Uterus (tissue), 4 donors: ENCODE measurements around the gene SCCPDH. TPM values are rescaled to one million over a fixed set of nuclear protein-coding genes. Genes with fewer than 3 reads are reported as not detected.

Source experiments
- DNase-seq, 2 donors: peaks; one replicate each; pipeline ENCODE4 v3.0.0-alpha.2; 2019 to 2020
- H3K27ac ChIP-seq, 2 donors: fragments of 200-600 bp; sonication (generic); 1 replicate in 1 of 2; 2 replicates in 1 of 2; pipeline ENCODE4 v1.5.1; 2016 to 2018
- H3K27me3 ChIP-seq, 2 donors: fragments of 200-600 bp; sonication (generic); one replicate each; pipeline ENCODE4 v1.5.1; 2018 to 2019; ENCODE audit warnings: control low read depth in 1 of 2
- H3K36me3 ChIP-seq, 2 donors: fragments of 200-600 bp; sonication (generic); one replicate each; pipeline ENCODE4 v1.5.1; 2019; ENCODE audit warnings: control low read depth in 1 of 2
- H3K4me1 ChIP-seq, 2 donors: fragments of 200-600 bp; sonication (generic); one replicate each; pipeline ENCODE4 v1.5.1; 2018 to 2019; ENCODE audit warnings: control low read depth in 1 of 2
- H3K4me3 ChIP-seq, 2 donors: fragments of 200-600 bp; sonication (generic); 1 replicate in 1 of 2; 2 replicates in 1 of 2; pipeline ENCODE4 v1.5.1; 2018 to 2019; ENCODE audit warnings: mild to moderate bottlenecking in 1 of 2
- H3K9me3 ChIP-seq, 2 donors: fragments of 200-600 bp; sonication (generic); one replicate each; pipeline ENCODE4 v1.5.1; 2019; ENCODE audit warnings: control low read depth in 1 of 2
- POLR2A ChIP-seq, 2 donors: fragments of 450-650 bp; IDR thresholded peaks; one replicate each; pipeline ENCODE4 v1.6.1; 2016; ENCODE audit warnings: antibody characterized with exemption in 2 of 2, mild to moderate bottlenecking in 1 of 2, moderate library complexity in 1 of 2
- intact Hi-C: fragments of 100-400 bp; cut with DNase I; formaldehyde crosslinking; loops from one replicate; pipeline ENCODE4 v1.15.1; 2023; ENCODE audit warnings: low total_unique reads
- total RNA-seq, 4 donors: library from RNA; depleted of rRNA in 3 of 4; stranded (reverse); fragments of >200 nt in 3 of 4; gene quantifications; one replicate each; pipeline versions ENCODE4 v1.1.0 to v1.2.4, GENCODE V29; 2014 to 2023
- TF ChIP-seq, protein P1 (sequence below), 4 experiments: fragments of 200-600 bp in 2 of 4; fragments of 450-650 bp in 2 of 4; sonication (generic) in 2 of 4; IDR thresholded peaks; one replicate each; pipeline ENCODE4 v1.5.1; 2016 to 2019; ENCODE audit warnings: antibody characterized with exemption in 4 of 4, mild to moderate bottlenecking in 2 of 4, moderate library complexity in 1 of 4
- donor health status: DM: yes; HTN: yes; CAD: no.

The SCCPDH gene
- total RNA-seq, 4 donors from 2014 or later, result 12.9 to 53.4 (median 22.1) TPM

DNA sequence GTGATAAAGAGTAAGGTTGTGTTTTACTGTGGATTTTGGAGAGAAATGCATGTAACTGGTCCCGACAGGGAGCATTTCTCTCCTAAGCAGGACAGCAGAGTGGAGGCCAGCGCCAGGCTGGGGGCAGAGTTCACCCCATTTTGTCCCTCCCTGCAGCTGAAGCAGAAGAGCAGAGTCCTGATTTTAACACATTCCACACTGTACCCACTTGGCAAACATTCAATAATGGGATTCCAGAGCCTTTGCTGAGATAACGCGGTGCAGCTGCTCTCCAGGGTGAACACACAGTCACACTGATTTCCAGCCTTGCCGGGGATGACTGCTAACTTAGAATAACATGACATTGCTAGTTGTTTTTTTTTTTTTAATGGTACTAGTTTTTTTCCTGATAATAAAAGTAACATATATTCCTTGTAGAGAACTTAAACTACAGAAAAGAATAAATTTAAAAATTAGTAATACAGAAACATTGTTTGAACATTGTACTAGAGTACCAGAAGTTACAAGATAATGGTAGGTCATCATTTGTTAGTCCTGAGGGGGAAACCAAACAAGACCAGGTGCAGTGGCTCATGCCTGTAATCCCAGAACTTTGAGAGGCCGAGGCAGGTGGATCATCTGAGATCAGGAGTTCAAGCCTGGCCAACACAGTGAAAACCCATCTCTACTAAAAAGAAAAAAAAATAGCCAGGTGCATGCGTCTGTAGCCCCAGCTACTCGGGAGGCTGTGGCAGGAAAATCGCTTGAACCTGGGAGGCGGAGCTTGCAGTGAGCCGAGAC lies 77.2 kb downstream of the SCCPDH start:
- Histone ChIP-seq H3K4me1 (no peaks in the 10 kb centered on the region), H3K27me3 (no peaks in the 10 kb centered on the region), H3K36me3 (no peaks in the 10 kb centered on the region), H3K4me3 (no peak overlapping the region), H3K27ac (no peak overlapping the region), H3K9me3 (no peaks in the 10 kb centered on the region)
- TF ChIP-seq, protein P1, sequence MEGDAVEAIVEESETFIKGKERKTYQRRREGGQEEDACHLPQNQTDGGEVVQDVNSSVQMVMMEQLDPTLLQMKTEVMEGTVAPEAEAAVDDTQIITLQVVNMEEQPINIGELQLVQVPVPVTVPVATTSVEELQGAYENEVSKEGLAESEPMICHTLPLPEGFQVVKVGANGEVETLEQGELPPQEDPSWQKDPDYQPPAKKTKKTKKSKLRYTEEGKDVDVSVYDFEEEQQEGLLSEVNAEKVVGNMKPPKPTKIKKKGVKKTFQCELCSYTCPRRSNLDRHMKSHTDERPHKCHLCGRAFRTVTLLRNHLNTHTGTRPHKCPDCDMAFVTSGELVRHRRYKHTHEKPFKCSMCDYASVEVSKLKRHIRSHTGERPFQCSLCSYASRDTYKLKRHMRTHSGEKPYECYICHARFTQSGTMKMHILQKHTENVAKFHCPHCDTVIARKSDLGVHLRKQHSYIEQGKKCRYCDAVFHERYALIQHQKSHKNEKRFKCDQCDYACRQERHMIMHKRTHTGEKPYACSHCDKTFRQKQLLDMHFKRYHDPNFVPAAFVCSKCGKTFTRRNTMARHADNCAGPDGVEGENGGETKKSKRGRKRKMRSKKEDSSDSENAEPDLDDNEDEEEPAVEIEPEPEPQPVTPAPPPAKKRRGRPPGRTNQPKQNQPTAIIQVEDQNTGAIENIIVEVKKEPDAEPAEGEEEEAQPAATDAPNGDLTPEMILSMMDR (IDR thresholded peaks at IDR 0.05), result no peak
- TF ChIP-seq POLR2A (IDR thresholded peaks at IDR 0.05), result no peak
- intact Hi-C loops, result no loop called here
- DNase-seq, result no peak

DNA sequence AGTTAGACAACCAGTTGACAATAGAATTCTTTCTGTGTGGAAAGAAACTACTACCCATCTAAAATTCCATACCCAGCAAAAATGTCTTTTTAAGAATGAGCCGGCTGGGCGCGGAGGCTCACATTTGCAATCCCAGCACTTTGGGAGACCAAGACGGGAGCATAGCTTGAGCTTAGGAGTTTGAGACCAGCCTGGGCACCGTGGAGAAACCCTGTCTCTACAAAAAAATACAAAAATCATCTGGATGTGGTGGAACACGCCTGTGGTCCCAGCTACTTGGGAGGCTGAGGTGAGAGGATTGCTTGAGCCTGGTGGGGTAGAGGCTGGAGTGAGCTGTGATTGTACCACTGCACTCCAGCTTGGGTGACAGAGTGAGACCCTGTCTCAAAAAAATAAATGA lies 79.2 kb downstream of the SCCPDH start:
- TF ChIP-seq, protein P1 (IDR thresholded peaks at IDR 0.05), result no peak
- TF ChIP-seq POLR2A (IDR thresholded peaks at IDR 0.05), result no peak
- H3K36me3 ChIP-seq, result no peaks in the 10 kb centered on the region
- no peak overlapping the region for H3K27ac ChIP-seq
- no peaks in the 10 kb centered on the region for H3K4me1 ChIP-seq
- DNase-seq, result no peak
- H3K4me3 ChIP-seq, result no peak overlapping the region
- intact Hi-C loops, result no loop called here
- no peaks in the 10 kb centered on the region for H3K9me3 ChIP-seq
- H3K27me3 ChIP-seq, result no peaks in the 10 kb centered on the region

DNA sequence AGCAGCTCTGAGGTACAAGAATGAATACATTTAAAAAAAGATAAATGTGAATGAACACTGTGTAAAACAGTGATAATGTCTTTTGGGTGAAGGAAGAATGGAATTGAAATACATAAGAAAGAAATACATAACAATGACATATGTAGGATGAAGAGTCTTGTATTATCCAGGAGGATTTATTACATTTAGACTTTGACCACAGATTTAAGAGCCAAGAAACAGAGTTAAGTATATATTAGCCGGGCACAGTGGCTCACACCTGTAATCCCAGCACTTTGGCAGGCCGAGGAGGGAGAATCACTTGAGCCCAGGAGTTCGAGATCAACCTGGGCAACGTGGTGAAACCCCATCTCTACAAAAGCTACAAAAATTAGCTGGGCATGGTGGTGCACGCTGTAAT lies 79.7 kb downstream of the SCCPDH start:
- Histone ChIP-seq H3K9me3 (no peaks in the 10 kb centered on the region), H3K4me1 (no peaks in the 10 kb centered on the region), H3K27me3 (no peaks in the 10 kb centered on the region), H3K4me3 (no peak overlapping the region), H3K36me3 (no peaks in the 10 kb centered on the region), H3K27ac (no peak overlapping the region)
- no peak for DNase-seq
- TF ChIP-seq POLR2A (IDR thresholded peaks at IDR 0.05), result no peak
- TF ChIP-seq, protein P1 (IDR thresholded peaks at IDR 0.05), result no peak
- intact Hi-C loops, result no loop called here

DNA sequence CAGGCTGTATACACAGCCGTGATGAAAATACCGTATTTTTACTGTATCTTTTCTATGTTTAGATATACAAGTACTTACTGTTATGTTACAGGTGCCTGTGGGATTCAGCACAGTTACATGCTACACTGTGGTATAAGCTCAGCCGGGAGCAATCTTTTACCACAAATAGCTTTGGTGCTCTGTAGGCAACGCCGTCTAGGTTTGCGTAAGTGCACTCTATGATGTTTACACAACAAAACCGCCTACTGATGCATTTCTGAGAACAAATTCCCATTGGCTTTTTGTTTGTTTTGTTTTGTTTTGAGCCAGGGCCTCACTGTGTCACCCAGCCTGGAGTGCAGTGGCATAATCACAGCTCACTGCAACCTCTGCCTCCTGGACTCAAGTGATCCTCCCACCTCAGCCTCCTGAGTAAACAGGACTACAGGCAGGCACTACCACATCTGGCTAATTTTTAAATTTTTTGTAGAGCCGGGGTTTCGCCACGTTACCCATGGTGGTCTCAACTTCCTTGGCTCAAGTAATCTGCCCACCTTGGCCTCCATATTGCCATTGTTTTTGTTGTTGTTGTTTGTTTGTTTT lies 81.0 kb downstream of the SCCPDH start:
- Histone ChIP-seq H3K9me3 (no peaks in the 10 kb centered on the region), H3K4me3 (no peak overlapping the region), H3K27me3 (no peaks in the 10 kb centered on the region), H3K4me1 (no peaks in the 10 kb centered on the region), H3K27ac (no peak overlapping the region), H3K36me3 (no peaks in the 10 kb centered on the region)
- no peak for TF ChIP-seq POLR2A (IDR thresholded peaks at IDR 0.05)
- TF ChIP-seq, protein P1 (IDR thresholded peaks at IDR 0.05), result no peak
- DNase-seq, result no peak
- intact Hi-C loops, result no loop called here

DNA sequence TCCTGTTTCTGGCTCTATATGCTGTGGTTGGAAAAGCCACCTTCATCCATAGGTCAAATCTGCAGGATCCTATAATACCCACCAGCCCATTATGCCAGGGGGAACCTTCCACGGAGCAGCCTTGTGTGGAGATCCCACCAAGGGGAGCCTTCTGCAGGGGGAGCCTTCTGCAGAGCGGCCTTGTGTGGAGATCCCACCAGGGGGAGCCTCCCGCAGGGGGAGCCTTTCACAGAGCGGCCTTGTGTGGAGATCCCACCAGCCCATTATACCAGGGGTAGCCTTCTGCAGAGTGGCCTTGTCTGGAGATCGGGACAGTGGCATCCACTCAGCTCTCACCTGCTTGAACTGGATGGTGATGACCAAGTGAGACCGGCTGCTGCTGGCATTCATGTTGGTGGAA lies 85.3 kb downstream of the SCCPDH start:
- no peaks in the 10 kb centered on the region for H3K36me3 ChIP-seq
- H3K4me3 ChIP-seq, result no peak overlapping the region
- no peak for TF ChIP-seq POLR2A (IDR thresholded peaks at IDR 0.05)
- TF ChIP-seq, protein P1 (IDR thresholded peaks at IDR 0.05), result no peak
- H3K27me3 ChIP-seq, result no peaks in the 10 kb centered on the region
- H3K4me1 ChIP-seq, result no peaks in the 10 kb centered on the region
- intact Hi-C loops, result no loop called here
- no peak overlapping the region for H3K27ac ChIP-seq
- DNase-seq, result no peak
- H3K9me3 ChIP-seq, result no peaks in the 10 kb centered on the region
